Measurements from ENCODE around the gene TRAF2.
A peak's percentile ranks its signal among the peaks of the same experiment; 100 is the strongest.

The TRAF2 gene

DNA sequence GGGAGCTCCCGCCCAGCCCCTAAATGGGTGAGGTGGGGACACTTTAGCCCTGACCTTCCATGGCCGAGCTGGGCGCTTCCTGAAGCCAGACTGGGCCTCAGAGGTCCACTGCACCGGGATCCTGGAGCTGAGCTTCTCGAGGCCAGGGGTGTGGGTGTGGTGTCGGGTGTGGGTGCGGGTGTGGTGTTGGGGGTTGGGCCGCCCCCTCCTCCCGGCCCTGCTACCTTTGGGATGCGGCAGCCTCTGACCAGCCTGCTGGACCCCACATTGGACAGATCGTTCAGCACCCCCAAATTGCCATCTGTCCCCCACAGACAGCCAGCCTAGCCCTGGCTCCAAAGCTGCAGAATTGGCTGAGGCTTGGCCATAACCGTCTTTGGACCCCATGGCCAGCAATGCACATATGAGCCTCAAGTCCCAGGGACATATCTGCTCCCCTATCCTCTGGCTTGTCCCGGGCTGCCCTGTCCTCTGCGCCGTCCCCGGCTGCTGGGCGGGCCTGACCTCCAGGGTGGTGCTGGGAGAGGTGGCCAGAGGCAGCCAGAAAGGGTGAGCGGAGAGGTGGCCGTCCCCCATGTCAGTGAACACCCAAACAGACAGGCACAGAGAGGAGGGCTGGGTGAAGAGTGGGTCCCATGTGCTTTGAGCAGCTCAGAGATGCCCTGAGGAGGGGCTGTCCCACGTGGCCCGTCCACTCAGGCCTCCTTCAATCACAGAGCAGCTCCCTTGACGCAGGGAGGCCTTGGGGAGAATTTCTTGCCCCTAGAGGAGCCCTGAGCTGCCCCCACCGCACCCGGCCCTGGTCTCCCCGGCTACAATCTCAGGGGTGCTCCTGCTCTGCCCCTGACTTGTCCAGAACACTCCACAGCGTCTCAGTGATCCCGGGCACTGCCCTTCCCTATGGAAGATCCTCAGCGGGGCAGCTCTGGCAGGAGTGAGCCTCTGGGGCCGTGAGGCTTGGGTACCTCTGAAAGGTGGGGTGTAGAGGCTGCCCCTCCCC, 87.6 kb downstream of the TRAF2 start:
- H3K27me3 ChIP-seq (replicated peaks; ENCODE audit: control insufficient read depth, insufficient read depth, low read length): peaks cover 2% of the 10 kb centered on the region; the same call in 1 of the 2 replicates
- TF ChIP-seq, protein P1, sequence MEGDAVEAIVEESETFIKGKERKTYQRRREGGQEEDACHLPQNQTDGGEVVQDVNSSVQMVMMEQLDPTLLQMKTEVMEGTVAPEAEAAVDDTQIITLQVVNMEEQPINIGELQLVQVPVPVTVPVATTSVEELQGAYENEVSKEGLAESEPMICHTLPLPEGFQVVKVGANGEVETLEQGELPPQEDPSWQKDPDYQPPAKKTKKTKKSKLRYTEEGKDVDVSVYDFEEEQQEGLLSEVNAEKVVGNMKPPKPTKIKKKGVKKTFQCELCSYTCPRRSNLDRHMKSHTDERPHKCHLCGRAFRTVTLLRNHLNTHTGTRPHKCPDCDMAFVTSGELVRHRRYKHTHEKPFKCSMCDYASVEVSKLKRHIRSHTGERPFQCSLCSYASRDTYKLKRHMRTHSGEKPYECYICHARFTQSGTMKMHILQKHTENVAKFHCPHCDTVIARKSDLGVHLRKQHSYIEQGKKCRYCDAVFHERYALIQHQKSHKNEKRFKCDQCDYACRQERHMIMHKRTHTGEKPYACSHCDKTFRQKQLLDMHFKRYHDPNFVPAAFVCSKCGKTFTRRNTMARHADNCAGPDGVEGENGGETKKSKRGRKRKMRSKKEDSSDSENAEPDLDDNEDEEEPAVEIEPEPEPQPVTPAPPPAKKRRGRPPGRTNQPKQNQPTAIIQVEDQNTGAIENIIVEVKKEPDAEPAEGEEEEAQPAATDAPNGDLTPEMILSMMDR (IDR thresholded peaks at IDR 0.05; ENCODE audit: insufficient read depth, low read length, poor library complexity, severe bottlenecking): no peak
- H3K36me3 ChIP-seq (ENCODE audit: control insufficient read depth, insufficient read depth, low read length): no peaks in the 10 kb centered on the region
- DNase-seq (ENCODE audit: extremely low read depth, insufficient read length): no peak
- H3K4me3 ChIP-seq (replicated peaks; ENCODE audit: low read depth, low read length): no peak overlapping the region

DNA sequence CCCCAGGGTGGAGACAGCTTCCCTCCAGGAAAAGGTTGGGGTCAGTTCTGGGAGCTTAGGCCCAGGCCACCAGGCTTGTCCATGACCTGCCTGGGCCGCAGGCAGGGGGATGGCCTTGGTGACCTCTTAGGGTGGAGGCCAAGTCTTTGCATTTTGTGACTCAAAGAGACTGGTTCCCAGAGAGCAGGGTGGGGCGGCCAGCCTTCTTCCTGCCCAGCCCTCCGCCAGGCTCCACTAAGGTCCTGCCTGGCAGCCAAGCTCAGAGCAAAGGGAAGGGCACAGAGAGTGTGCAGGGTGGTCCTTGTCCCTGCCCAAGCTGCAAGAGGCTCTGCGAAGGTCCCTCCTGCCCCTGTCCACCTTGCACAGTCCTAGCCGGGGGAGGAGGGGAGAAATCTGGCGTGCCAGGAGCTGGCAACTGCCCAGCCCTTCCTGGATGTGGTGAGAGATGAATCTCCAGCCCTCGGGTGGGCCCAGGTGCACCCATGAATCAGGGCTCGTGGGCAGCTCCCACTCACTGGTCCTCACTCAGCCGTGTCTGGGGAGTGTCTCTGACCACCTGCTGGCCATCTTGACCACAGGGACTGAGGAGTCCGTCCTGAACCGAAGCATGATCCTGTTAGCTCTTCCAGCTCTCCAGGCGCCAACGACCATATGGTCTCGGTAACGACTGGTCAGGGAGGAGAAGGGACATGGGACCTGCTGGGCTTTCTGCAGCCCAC, 88.7 kb downstream of the TRAF2 start:
- no peak for DNase-seq (ENCODE audit: extremely low read depth, insufficient read length)
- TF ChIP-seq, protein P1 (IDR thresholded peaks at IDR 0.05; ENCODE audit: insufficient read depth, low read length, poor library complexity, severe bottlenecking): no peak

DNA sequence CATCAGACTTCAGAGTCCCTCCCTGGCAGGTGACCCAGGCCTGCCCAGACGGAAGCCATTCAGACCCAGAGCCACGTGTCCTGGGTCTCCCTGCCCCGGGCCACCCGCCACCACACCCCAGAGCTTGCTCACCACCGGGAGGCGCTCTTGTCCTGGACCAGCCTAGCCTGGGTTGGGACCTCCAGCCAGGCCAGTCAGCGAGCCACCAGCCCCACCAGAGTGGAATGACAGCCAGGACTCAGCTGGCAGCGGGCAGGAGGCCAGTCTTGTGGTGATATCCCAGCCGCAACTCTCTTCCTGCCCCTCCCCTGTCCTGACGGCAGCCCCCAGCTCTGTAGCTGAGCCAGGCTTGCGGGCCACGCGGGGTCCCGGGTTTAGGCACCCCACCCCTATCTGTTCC, 89.3 kb downstream of the TRAF2 start:
- Histone ChIP-seq H3K4me3 (replicated peaks; ENCODE audit: low read depth, low read length) (no peak overlapping the region), H3K27me3 (replicated peaks; ENCODE audit: control insufficient read depth, insufficient read depth, low read length) (peaks cover 2% of the 10 kb centered on the region; the same call in 1 of the 2 replicates), H3K36me3 (ENCODE audit: control insufficient read depth, insufficient read depth, low read length) (no peaks in the 10 kb centered on the region)
- no peak for DNase-seq (ENCODE audit: extremely low read depth, insufficient read length)
- TF ChIP-seq, protein P1 (IDR thresholded peaks at IDR 0.05; ENCODE audit: insufficient read depth, low read length, poor library complexity, severe bottlenecking): peak; percentile 23

More for the DNA sequence above, 88.7 kb downstream of the TRAF2 start:
- H3K27me3 ChIP-seq (replicated peaks; ENCODE audit: control insufficient read depth, insufficient read depth, low read length): peaks cover 2% of the 10 kb centered on the region; the same call in 1 of the 2 replicates
- H3K36me3 ChIP-seq (ENCODE audit: control insufficient read depth, insufficient read depth, low read length): no peaks in the 10 kb centered on the region
- H3K4me3 ChIP-seq (replicated peaks; ENCODE audit: low read depth, low read length): no peak overlapping the region
